Epithelial cell of proximal tubule (primary cell): ENCODE measurements around the gene EDN2. TPM values are rescaled to one million over a fixed set of nuclear protein-coding genes. Genes with fewer than 3 reads are reported as not detected.

Experiments used
- DNase-seq: peaks from one replicate; pipeline ENCODE4 v3.0.0-alpha.2; 2011; ENCODE audit warnings: low read depth
- H3K4me3 ChIP-seq: 2 replicates; pipeline ENCODE4 v1.5.1; 2011; ENCODE audit warnings: low read depth, mild to moderate bottlenecking, low read length
- total RNA-seq: library from RNA; depleted of rRNA; stranded (reverse); fragments of >200 nt; gene quantifications from 2 replicates; pipeline ENCODE4 v1.2.3, GENCODE V29; 2015
- TF ChIP-seq, protein P1 (sequence below): conservative IDR thresholded peaks from 2 replicates; pipeline ENCODE4 v1.5.1; 2012; ENCODE audit warnings: low read depth, mild to moderate bottlenecking, low read length

EDN2 gene
- total RNA-seq, 1 donor from 2014 or later = 6.3 TPM

- no peak overlapping the region for H3K4me3 ChIP-seq
- TF ChIP-seq, protein P1, sequence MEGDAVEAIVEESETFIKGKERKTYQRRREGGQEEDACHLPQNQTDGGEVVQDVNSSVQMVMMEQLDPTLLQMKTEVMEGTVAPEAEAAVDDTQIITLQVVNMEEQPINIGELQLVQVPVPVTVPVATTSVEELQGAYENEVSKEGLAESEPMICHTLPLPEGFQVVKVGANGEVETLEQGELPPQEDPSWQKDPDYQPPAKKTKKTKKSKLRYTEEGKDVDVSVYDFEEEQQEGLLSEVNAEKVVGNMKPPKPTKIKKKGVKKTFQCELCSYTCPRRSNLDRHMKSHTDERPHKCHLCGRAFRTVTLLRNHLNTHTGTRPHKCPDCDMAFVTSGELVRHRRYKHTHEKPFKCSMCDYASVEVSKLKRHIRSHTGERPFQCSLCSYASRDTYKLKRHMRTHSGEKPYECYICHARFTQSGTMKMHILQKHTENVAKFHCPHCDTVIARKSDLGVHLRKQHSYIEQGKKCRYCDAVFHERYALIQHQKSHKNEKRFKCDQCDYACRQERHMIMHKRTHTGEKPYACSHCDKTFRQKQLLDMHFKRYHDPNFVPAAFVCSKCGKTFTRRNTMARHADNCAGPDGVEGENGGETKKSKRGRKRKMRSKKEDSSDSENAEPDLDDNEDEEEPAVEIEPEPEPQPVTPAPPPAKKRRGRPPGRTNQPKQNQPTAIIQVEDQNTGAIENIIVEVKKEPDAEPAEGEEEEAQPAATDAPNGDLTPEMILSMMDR = no peak
- no peak for DNase-seq
These were observed 502 bp downstream of the EDN2 start for GRCh38 chr1:41483960-41484401.

DNA sequence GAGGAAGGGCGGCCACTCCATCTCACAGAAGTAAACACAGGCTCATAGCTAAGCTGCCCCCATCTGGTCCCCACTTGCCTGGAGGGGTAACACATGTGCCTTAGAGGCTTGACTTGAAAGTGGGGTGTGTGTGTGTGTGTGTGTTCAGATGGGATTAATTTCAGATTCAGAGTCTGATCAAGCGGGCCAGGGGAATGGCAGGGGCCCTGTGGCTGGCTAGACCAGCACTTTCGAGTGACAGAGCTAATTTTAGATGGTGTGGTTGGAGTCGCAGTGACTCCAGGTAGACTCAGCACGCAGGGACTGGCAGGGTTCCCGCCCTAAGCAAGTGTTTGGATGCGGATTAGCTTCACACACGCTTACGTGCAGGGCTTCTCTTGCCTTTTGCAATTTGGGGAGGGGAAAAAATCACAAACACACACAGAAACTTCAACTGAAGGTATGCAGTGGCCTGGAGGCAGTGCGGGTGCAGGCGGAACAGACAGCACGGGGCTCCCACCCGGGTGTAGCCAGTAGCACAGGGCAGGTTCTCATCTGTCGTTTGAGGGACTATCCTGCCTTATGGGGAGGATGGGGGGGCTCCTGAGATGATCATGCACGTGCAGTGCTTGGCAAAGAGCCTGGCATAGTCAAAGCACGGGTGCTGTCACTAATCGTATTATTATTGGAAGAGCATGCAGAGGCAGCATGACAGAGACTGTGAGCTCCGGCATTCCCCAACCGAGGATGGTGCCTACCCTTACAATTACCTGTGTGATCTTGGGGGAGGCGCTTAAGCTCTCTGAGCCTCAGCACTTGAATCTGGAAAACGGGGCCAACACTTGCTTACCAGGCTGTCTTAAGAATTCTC lies 1.3 kb downstream of the EDN2 start:
- no peak for DNase-seq
- TF ChIP-seq, protein P1 = no peak
- no peak overlapping the region for H3K4me3 ChIP-seq

GRCh38 chr1:41482001-41482765 lies 2.3 kb downstream of the EDN2 start:
- TF ChIP-seq, protein P1 = no peak
- DNase-seq = no peak
- H3K4me3 ChIP-seq = no peak overlapping the region

DNA sequence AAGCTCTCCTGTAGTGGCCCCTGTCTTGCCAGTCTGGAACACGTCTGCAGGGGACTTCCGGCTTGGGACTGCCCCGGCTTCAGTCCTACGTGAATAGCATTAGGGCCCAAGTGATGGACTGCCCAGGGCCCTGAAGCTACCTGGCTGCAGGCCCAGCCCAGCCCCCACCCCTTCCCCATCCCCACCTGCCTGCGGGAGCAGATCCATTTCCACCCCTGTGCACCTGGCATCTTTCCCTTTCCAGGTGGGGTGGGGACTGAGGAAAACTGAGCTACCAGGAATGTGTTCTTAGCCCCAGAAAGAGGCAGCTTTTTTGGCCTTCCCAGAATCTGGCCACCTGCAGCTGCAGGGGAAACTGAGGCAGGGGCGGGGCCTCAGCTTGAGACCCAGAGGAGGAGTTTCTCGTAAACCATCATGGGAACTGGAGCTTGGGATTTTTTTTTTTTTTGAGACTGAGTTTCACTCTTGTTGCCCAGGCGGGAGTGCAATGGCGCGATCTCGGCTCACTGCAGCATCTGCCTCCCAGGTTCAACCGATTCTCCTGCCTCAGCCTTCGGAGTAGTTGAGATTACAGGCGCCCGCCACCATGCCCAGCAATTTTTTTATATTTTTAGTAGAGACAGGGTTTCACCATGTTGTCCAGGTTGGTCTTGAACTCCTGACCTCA lies 3.2 kb downstream of the EDN2 start:
- TF ChIP-seq, protein P1 = no peak
- DNase-seq = no peak
- no peak overlapping the region for H3K4me3 ChIP-seq

DNA sequence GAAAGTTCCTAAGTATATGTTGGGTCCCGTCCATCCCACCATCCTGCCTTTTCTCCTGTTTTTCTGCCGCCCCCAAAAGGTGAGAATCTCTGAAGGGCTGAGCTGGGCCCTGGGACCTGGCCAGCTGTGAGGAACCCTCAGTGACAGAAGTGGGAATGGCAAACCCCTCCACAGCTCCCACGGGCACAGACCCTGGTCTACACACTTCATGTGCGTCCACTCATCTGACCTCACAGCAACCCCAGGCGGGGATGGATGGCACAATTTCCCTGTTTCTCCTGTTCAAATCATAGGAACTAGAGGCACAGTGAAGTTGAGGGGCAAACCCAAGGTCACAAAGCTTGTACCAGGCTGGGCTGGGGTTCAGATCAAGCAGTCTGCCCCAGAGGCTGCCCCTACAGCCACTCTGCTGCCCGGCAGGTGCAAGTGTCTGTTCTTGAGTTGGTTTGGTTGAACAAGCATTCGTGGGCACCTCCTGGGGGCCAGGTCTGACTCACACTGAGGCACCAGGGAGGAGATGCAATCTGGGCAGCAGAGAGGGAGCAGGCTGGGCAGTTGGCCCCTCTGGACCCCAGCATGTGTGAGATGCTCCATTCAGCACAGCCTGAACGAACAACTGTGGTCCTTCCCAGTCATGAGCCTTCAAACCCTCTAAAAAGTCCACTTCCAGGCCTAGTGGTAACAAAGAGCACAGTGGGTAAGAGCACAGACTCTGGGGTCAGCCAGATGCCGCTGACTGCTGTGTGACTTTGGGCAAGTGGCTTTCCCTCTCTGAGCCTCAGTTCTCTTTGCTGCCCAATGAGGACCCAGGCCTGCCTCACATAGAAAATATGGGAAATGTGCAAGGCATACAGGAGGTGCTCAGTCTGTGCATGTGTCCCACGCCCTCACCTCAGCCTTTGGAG lies 4.0 kb downstream of the EDN2 start:
- DNase-seq = no peak
- H3K4me3 ChIP-seq = no peak overlapping the region
- TF ChIP-seq, protein P1 = no peak

DNA sequence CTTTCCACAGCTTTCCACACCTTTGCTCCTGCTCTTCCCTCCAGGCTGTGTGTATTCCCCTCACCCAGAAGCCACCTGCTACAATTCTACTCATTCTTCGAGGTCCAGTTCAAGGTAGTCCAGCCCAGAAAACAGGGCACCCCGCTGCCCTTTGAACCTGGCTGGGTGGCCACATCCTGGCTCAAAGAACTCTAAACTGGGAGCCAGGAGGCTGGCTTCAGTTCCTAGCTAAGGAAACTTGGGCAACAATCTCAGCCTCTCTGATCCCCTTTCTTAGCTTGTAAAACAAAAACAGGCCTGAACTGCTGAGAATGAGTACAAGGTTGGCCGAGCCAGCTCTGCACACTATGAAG lies 4.7 kb downstream of the EDN2 start:
- TF ChIP-seq, protein P1 = no peak
- no peak for DNase-seq
- no peak overlapping the region for H3K4me3 ChIP-seq
